Stimulated activated naive CD4-positive, alpha-beta T cell (primary cell): ENCODE data around the gene RPH3AL.

Experiments used
- DNase-seq, 6 experiments: peaks; one replicate each; lab custom pipeline; 2025; lab: John Stamatoyannopoulos, UW

The RPH3AL gene

DNA sequence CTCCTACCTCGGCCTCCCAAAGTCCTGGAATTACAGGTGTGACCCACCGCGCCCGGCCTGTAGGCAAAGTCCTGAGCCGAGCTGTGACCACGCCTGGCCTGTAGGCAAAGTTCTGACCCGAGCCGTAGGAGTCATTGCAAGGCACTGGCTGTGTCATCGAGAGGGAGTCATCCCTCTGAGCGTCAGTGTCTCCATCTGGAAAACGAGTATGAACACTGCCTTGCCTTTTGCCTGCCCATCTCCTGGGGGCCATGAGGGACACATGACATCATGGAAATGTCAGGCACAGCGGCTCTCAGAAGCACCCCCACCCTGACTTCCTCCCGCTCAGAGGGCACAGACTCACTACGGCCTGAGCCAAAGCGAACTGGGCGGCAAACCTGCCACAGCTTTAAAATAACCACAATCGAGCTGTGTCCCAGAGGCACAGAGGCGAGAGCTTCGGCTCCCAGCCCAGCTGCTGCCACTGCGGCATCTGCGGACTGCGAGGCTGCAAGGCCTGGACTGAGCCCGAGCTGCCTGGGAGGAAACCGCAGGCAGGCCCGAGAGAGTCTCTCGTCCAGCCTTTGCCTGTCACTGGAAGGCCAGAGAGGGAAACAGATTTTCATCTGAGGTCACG lies 50.8 kb downstream of the RPH3AL start:
- DNase-seq, result no peak

DNA sequence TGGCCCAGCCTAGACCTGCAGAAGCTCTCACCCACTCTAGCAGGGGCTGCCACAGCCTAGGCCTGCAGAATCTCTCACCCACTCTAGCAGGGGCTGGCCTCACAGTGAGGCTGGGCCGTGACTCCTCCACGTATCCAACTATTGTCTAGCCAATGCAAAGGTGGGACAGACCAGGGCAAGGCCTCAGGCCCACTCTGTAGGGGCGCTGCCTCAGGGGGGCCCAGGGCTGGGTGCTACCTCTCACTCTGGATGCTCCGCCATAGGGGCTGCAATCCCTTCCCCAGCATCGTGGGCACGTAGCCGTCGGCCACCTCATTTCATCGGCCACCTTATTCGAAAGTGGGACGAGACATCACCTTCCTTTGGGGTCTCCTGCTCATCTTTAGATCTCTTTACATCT lies 51.7 kb downstream of the RPH3AL start:
- no peak for DNase-seq

GRCh38 chr17:299546-299945 lies 53.1 kb downstream of the RPH3AL start:
- no peak for DNase-seq

- no peak for DNase-seq
These were observed 53.7 kb downstream of the RPH3AL start for GRCh38 chr17:298791-299450.

DNA sequence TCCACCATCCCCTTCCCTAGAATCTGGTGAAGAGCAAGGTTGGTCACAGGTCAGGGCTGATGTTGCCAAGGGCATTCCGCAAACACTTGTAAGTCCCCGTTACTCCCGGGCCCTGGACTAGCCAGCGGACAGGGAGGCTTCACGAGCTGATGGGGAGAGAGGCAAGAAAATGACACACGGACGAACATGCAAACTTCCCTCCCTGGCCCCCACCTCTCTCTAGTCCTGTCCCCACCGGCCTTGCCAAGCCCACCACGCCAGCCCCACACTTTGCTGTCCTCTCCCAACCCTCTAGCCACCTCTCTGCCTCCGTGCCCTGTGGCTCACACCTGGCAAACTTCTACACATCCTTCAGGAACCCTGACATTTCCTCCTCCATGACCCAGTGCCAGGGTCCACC lies 54.8 kb downstream of the RPH3AL start:
- DNase-seq, result no peak

GRCh38 chr17:296906-297690 lies 55.5 kb downstream of the RPH3AL start:
- DNase-seq, result no peak

DNA sequence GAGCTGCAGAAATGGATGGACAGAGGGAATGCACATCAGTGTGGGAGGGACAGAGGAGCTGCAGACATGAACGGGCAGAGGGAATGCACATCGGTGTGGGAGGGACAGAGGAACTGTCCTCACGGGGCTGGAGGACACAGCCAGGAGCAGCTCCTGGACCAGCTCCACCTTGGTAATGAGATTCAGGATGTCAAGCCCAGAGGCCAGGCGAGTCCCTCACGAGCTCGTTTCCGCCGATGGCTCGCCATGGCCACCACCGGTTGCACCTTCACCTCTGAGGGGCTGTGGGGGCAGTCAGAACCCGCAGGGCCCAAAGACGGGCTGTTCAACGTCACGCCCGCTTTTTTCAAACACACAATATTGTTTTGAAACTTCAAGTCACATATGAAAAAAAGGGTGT lies 56.2 kb downstream of the RPH3AL start:
- no peak for DNase-seq

DNA sequence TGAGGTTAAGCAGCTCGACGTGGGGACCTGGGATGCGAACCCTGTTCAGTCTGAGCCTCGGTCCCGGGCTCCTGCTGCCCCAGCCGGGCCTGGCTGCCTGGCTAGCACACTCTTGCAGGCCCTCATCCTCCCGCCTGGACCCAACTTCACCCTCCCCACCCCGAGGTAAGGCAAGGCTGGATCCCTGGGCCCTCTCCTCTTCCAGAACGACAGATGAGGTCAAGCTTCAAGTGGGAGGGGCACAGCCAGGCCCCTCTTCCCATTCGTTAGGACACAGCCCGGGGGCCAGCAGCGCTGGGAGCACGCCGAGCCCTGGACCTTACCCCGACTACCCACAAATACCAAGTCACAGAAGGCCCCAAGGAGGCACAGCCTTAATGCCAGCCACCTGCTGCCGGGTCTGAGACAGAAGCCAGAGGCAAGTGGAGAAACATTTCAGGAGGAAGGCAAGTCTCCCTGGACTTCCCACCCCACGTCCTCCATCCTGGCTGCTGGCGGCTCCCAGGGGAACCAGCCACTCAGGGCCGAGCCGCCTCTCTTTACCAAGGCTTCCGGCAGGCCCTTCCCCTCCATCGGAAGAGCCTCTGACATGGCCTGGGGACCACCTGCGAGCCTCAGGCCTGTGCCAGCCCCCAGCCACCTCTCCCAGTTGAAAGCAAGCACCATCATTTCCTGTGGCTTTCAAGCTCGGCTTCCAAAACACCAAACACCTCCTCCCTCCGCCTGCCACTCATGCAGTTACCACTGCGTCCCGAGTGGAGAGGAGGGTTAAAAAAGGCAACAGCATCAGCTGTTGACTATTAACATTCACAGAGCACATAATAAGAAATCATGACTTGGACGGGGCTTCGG lies 59.9 kb downstream of the RPH3AL start:
- DNase-seq, result peak in 2 of 6 experiments; percentile 8 to 15

DNA sequence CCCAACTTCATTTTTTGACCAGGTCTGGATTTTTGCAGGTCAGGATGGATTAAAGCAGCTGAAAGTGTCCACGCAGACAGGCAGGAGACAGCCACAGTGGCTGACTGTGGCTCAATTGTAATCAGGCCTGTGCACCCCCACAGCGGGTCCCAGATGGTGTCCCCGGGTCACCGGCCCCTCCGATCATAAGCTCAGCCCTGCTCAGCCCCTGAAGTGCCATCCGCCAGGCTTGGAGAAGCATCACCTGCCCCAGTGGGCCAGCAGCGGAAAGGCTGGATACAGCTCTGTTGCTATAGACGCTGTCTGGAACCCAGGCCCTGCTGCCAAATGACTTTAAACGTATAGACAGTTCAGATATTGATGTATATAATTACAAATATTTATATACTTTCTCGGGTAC lies 60.6 kb downstream of the RPH3AL start:
- no peak for DNase-seq

- no peak for DNase-seq
These were observed 61.0 kb downstream of the RPH3AL start for GRCh38 chr17:291587-291986.

GRCh38 chr17:290626-291025 lies 62.0 kb downstream of the RPH3AL start:
- DNase-seq, result no peak

DNA sequence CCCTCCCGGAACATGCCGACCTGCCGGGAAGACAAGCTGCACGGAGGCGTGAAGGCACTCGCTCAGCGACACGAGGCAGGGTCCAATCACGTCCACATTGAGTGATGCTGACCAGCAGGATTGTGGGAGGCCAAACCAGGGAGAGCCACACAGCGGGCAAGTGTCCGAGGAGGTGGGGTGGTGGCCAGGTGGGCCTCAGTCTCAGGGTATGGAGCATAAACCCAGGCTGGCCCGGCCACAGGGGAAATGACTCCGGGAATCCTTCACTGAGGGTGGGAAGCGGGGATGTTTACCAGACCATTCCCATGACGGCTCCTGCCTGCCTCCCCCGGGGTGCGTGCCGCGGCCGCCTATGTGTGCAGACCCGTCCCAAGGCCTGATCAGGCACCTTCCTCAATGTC lies 62.5 kb downstream of the RPH3AL start:
- no peak for DNase-seq

DNA sequence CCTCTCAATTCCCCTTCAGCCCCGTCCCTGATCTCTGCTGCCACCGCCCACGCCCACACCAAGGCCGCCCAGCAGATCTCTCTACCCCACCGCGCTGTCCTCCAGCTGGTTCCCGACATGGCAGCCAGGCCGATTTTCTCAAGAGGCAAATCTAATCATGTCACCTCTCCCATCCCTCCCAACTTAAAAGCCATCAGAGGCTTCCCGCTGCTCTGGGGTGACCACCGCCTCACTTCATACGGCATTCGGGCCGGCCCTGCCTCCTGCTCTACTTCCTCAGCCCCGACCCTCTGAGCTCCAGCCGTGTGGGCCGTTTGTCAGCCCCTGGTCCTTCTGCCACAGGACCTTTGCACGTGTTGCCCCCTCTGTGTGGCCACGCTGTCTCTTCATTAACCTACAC lies 63.2 kb downstream of the RPH3AL start:
- DNase-seq, result no peak

- DNase-seq, result no peak
These were observed 63.7 kb downstream of the RPH3AL start for GRCh38 chr17:288802-289356.

DNA sequence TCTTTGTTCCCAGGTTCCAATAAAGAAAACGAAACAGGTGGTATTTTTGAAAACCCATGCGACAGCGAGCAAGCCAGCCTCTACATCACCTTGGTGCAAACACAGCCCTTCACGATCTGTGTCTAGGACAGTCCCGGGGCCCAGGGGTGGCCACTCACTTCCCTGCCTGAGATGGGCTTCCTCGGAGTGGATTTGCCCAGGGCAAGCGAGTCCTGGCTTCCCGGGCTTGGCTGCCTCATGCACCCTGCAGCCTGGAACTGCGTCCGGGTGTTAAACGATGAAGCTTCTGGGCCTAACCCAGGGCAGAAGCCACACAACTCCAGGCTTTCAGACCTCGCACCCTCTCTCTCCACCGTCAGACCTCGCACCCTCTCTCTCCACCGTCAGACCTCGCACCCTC lies 66.0 kb downstream of the RPH3AL start:
- no peak for DNase-seq

DNA sequence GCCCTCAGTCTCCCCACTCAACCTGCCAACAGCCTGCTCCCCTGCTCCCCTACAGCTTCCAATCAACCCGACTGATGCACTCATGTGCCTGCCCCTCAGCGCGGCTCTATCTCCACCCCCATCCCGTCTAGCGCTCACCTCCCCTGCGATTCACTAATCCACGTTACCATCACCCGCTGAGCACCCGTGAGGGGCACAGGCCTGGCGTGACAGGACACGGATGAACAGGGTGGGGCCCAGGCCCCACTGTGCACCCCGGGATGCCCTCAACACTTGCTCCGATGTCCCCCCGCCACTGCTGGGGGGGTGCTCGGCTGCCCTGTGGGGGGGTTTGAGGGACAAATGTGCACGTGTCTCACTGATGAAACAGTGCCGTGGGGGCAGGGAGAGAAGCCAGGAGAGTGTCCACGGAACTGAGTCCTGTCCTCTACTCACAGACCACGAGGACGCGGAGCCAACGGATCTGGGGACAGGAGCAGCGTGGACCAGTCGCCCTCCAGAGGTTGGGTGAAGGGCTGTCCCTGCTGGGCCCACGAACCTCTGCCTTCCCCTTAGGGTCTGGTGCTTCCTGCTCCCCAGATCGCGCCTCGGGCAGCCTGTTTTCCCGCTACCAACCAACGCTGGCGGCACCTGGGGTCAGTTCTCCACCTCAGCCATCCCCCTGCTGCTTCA lies 66.7 kb downstream of the RPH3AL start:
- DNase-seq, result no peak

DNA sequence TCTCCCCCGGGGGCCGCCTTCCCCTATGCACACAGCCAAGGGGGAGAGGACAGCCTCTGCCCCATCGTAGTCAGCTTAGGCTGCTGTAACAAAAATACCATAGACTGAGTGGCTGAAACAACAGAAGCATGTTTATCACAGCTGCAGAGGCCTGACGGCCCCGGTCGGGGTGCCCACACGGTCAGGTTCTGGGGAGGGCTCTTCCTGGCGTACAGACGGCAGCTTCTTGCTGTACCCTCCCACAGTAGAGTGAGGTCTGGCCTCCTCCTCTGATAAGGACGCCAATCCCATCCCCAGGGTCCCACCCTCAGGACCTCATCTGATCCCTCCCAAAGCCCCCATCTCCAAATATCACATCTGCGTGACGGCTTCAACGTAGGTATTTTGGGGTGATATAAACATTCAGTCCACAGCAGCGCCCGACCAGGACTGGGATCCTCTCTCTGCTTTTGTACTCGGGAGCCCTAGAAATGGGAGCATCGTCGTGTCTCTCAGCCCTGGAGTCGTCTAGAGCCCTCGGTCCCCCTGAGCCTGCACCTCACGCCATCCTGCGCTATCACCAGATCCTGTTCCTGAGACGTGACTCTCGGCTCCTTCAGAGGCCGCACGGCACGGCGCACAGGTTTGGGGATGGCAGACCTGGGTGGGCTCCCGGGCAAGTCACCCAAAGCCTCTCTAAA lies 67.8 kb downstream of the RPH3AL start:
- no peak for DNase-seq

DNA sequence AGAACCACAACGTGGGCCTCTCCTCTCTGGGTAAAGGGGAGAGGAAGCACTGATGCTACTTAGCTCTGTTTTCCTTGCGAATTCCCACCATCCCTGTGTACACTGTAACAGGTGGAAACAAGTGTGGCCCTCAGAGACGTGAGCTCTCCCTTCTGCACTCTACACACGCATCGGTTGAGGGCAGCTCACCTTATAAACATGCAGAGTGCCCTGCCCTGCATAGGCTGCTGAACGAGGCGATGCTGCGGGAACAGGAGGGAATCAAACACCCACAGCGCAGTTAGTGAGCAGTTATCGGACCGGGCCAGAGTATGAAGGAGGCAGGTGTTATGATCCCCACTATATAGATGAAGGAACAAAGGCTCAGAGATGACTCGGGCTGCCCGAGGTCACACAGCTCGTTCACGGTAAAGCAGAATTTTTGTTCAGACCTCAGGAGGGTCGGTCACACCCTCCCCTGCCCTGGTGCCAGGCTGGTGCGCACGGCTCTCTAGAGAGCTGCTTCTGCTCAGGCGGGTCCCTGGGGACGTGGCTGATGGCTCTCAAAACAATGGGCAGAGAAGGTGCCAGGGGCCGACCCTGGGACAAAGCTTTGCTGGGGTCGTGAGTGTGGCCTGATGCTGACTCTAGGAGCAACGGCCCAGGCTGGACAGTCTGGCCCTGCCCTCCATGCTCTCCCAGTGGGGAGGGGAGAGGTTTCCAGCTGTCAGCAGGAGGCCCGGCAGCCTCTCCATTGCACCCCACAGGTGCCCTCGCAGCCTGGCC lies 68.5 kb downstream of the RPH3AL start:
- DNase-seq, result no peak

DNA sequence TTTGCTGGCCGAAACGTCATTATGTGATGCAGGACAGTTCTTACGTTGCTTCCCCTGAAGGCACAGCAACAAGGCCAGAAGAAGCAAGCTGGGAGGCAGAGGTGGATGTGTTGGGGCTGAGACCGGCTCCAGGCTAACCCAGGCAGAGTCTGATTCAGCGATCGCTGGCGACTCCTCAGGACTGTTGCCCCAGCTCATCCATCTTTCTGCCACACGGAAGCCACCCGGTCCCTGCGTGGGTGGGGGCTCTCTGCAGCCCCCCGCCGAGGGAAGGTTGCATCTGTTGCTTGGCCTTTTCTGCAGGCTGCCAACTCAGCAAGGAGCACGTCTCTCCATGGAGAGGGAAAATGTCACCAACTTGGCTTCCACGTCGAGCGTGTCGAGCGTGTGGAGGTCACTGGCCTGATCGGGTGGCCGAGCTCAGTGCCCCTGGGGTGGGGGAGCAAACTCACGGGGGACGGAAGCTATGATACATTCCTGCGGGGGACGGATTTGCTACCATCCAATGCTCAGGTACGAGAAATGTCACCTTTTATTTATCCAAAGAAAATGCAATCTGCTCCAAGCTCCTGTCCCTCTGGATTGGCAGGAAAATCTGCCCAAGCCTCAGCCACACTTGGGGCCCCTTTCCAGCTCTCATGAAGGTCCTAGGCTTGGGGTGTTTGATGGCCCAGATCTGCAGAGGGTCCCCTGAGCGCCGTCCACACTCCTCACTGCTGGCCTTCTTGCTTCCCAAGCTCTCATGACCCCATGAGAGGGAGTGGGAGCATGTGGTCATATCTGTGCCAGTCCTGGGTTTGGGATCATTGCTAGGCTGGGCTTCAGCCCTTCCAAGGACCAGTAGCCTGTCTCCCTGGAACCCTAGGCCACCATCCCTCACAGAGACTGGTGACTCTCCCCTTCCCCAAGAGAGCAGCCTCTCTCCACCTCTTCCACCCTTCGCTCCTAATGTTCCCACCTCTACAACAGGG lies 69.4 kb downstream of the RPH3AL start:
- no peak for DNase-seq
